Transverse colon (tissue), 4 donors: ENCODE data around the gene KCNF1. TPM values are rescaled to one million over a fixed set of nuclear protein-coding genes. Genes with fewer than 3 reads are reported as not detected.
"Not testable (repeated sequence)": the region's sequence is repeated elsewhere in the genome, so short reads cannot be mapped to it uniquely, and the experiment has no call there.

Experiments
- DNase-seq: peaks from one replicate; pipeline ENCODE4 v3.0.0-alpha.2; 2019
- H3K27ac ChIP-seq, 4 donors: fragments of 200-600 bp; sonication (generic); 2 replicates each; pipeline ENCODE4 v1.5.1; 2016 to 2018; ENCODE audit warnings: inconsistent platforms in 4 of 4
- H3K27me3 ChIP-seq: fragments of 200-600 bp; sonication (generic); 2 replicates; pipeline ENCODE4 v1.5.1; 2017; ENCODE audit warnings: inconsistent platforms
- H3K36me3 ChIP-seq, 4 donors: fragments of 200-600 bp; sonication (generic); 2 replicates each; pipeline ENCODE4 v1.5.1; 2017 to 2019; ENCODE audit warnings: inconsistent platforms in 4 of 4
- H3K4me1 ChIP-seq, 4 donors: fragments of 200-600 bp; sonication (generic); 2 replicates each; pipeline ENCODE4 v1.5.1; 2017 to 2020; ENCODE audit warnings: inconsistent platforms in 4 of 4
- H3K4me3 ChIP-seq, 4 donors: fragments of 200-600 bp; sonication (generic); 1 replicate in 1 of 4; 2 replicates in 3 of 4; pipeline versions ENCODE4 v1.5.1 to v1.6.1; 2017 to 2019; ENCODE audit warnings: inconsistent platforms in 4 of 4
- H3K9me3 ChIP-seq, 2 donors: fragments of 200-600 bp; sonication (generic); 2 replicates each; pipeline ENCODE4 v1.5.1; 2017 to 2019; ENCODE audit warnings: inconsistent platforms in 2 of 2
- CTCF ChIP-seq, 5 experiments: fragments of 200-600 bp in 3 of 5; fragments of 450-650 bp in 2 of 5; sonication (generic) in 3 of 5; IDR thresholded peaks; 1 replicate in 2 of 5; 2 replicates in 3 of 5; pipeline ENCODE4 v1.5.1; 2016 to 2017; ENCODE audit warnings: antibody characterized with exemption in 5 of 5, inconsistent platforms in 3 of 5, mild to moderate bottlenecking in 2 of 5, moderate library complexity in 1 of 5
- EP300 ChIP-seq: sonication (generic); formaldehyde crosslinking; IDR thresholded peaks from one replicate; pipeline ENCODE4 v1.6.1; 2017; ENCODE audit warnings: antibody characterized with exemption, low read depth
- POLR2A ChIP-seq: fragments of 450-650 bp; IDR thresholded peaks from one replicate; pipeline ENCODE4 v1.6.1; 2016; ENCODE audit warnings: antibody characterized with exemption, mild to moderate bottlenecking, moderate library complexity
- POLR2AphosphoS5 ChIP-seq, 3 donors: sonication (generic); formaldehyde crosslinking; IDR thresholded peaks; one replicate each; pipeline ENCODE4 v1.6.1; 2016; ENCODE audit warnings: antibody characterized with exemption in 3 of 3
- WGBS, 2 donors: methylation state at CpG; one replicate each; pipeline ENCODE4 v1.1.5; 2018; ENCODE audit warnings: low coverage in 1 of 2; 5-methylcytosine and 5-hydroxymethylcytosine counted together
- in situ Hi-C, 4 donors: fragments of 200-750 bp; cut with MboI; loops; one replicate each; pipeline versions ENCODE4 v1.15.0 to v1.15.1; 2017; ENCODE audit warnings: low sequenced_read_pairs in 3 of 4, low pct_ligation_motif_present in 1 of 4, low pct_unique_long_range_greater_than_20kb in 1 of 4
- intact Hi-C: fragments of 100-400 bp; cut with DNase I; formaldehyde crosslinking; loops from one replicate; pipeline ENCODE4 v1.15.1; 2023; ENCODE audit warnings: low total_unique reads
- total RNA-seq, 4 donors: library from RNA; depleted of rRNA; stranded (reverse); fragments of >200 nt; gene quantifications; one replicate each; pipeline ENCODE4 v1.1.0, GENCODE V29; 2016

The KCNF1 gene
- total RNA-seq, 4 donors from 2014 or later = 0.27 TPM; not detected in 3

DNA sequence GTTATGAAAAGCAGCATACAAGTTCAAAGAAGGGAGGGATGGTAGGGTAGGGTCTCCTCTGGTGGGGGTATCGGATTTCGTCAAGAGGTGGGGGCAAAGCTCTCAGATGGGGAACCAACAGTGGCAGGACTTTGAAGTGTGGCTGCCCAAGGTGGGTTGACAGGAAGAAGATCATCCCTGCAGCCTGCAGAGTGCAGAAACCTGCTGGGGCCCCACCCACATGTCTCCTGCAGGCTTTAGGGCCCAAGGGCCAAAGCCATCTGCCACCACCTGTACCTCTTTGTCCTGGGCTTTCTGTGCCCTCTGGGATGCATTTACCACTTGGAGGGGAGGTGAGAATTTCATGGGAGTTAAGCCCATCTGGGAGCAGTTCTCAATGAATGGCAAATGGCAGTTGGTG, 42.7 kb downstream of the KCNF1 start:
- Histone ChIP-seq H3K27ac (no peak overlapping the region), H3K36me3 (no peaks in the 10 kb centered on the region), H3K9me3 (no peaks in the 10 kb centered on the region), H3K4me3 (no peak overlapping the region), H3K27me3 (no peaks in the 10 kb centered on the region), H3K4me1 (no peaks in the 10 kb centered on the region)
- intact Hi-C loops = no loop called here
- no peak for TF ChIP-seq EP300
- no peak for TF ChIP-seq CTCF (IDR thresholded peaks at IDR 0.05)
- no peak for TF ChIP-seq POLR2AphosphoS5 (IDR thresholded peaks at IDR 0.05)
- in situ Hi-C loops = no loop called here
- WGBS, 2 donors = 92% methylated on average over 2 of the region's 2 CpGs; no CpG with 5 or more reads in 1 of the 2 donors
- no peak for DNase-seq

GRCh38 chr2:10954856-10955818, 43.4 kb downstream of the KCNF1 start:
- intact Hi-C loops = no loop called here
- H3K27ac ChIP-seq = no peak overlapping the region
- no peaks in the 10 kb centered on the region for H3K27me3 ChIP-seq
- TF ChIP-seq CTCF (IDR thresholded peaks at IDR 0.05) = no peak
- no peak for TF ChIP-seq EP300
- no peak for TF ChIP-seq POLR2AphosphoS5 (IDR thresholded peaks at IDR 0.05)
- TF ChIP-seq POLR2A = no peak
- no peaks in the 10 kb centered on the region for H3K9me3 ChIP-seq
- DNase-seq = no peak
- WGBS, 2 donors = 90% methylated on average over 12 of the region's 12 CpGs; no CpG with 5 or more reads in 1 of the 2 donors
- in situ Hi-C loops = no loop called here
- no peaks in the 10 kb centered on the region for H3K4me1 ChIP-seq
- H3K36me3 ChIP-seq = no peaks in the 10 kb centered on the region
- no peak overlapping the region for H3K4me3 ChIP-seq

- DNase-seq = no peak
- 89 to 94% methylated on average over 5 to 16 of the region's 16 CpGs for WGBS, 2 donors
- in situ Hi-C loops (no loop called here), intact Hi-C loops (no loop called here)
- Histone ChIP-seq H3K4me3 (no peak overlapping the region), H3K36me3 (no peaks in the 10 kb centered on the region), H3K27me3 (no peaks in the 10 kb centered on the region), H3K4me1 (no peaks in the 10 kb centered on the region), H3K9me3 (no peaks in the 10 kb centered on the region), H3K27ac (no peak overlapping the region)
- no peak for TF ChIP-seq POLR2AphosphoS5 (IDR thresholded peaks at IDR 0.05)
- TF ChIP-seq EP300 = no peak
- no peak for TF ChIP-seq CTCF (IDR thresholded peaks at IDR 0.05)
- TF ChIP-seq POLR2A = no peak
Observed at GRCh38 chr2:10956006-10956790, 44.5 kb downstream of the KCNF1 start.

GRCh38 chr2:10957391-10957790, 45.7 kb downstream of the KCNF1 start:
- DNase-seq = no peak
- Histone ChIP-seq H3K36me3 (no peaks in the 10 kb centered on the region), H3K4me1 (no peaks in the 10 kb centered on the region), H3K9me3 (no peaks in the 10 kb centered on the region), H3K27me3 (no peaks in the 10 kb centered on the region), H3K27ac (no peak overlapping the region), H3K4me3 (no peak overlapping the region)
- 70 to 100% methylated on average over 1 to 3 of the region's 3 CpGs for WGBS, 2 donors
- in situ Hi-C loops (no loop called here), intact Hi-C loops (no loop called here)
- TF ChIP-seq EP300 (no peak), CTCF (IDR thresholded peaks at IDR 0.05) (no peak), POLR2AphosphoS5 (IDR thresholded peaks at IDR 0.05) (no peak), POLR2A (no peak)

- H3K36me3 ChIP-seq, DNase-seq, in situ Hi-C loops: not testable (repeated sequence)
Observed at GRCh38 chr2:10958452-10958851, 46.7 kb downstream of the KCNF1 start.

More at GRCh38 chr2:10958452-10958851, 46.7 kb downstream of the KCNF1 start:
- H3K27ac ChIP-seq, H3K4me1 ChIP-seq, intact Hi-C loops, H3K4me3 ChIP-seq, H3K27me3 ChIP-seq, H3K9me3 ChIP-seq: not testable (repeated sequence)
- WGBS, 2 donors = 57% methylated on average over 3 of the region's 3 CpGs; no CpG with 5 or more reads in 1 of the 2 donors
